DMS153 treated with DMSO at 0.1 percent for 48 hours (cell line): ENCODE results near the gene ZDHHC7.
A peak's percentile ranks its signal among the peaks of the same experiment; 100 is the strongest.
"Not testable (repeated sequence)": the region's sequence is repeated elsewhere in the genome, so short reads cannot be mapped to it uniquely, and the experiment has no call there.

ENCODE experiments used
- DNase-seq: peaks from one replicate; lab custom pipeline; 2025; ENCODE audit not compliant: unreplicated experiment; lab: John Stamatoyannopoulos, UW

ZDHHC7 gene

GRCh38 chr16:85045077-85045476, 33.7 kb upstream of the ZDHHC7 start:
- no peak for DNase-seq

GRCh38 chr16:85042606-85043005, 31.3 kb upstream of the ZDHHC7 start:
- DNase-seq, result no peak

- DNase-seq, result no peak
Measured at GRCh38 chr16:85042167-85042526, 30.8 kb upstream of the ZDHHC7 start.

DNA sequence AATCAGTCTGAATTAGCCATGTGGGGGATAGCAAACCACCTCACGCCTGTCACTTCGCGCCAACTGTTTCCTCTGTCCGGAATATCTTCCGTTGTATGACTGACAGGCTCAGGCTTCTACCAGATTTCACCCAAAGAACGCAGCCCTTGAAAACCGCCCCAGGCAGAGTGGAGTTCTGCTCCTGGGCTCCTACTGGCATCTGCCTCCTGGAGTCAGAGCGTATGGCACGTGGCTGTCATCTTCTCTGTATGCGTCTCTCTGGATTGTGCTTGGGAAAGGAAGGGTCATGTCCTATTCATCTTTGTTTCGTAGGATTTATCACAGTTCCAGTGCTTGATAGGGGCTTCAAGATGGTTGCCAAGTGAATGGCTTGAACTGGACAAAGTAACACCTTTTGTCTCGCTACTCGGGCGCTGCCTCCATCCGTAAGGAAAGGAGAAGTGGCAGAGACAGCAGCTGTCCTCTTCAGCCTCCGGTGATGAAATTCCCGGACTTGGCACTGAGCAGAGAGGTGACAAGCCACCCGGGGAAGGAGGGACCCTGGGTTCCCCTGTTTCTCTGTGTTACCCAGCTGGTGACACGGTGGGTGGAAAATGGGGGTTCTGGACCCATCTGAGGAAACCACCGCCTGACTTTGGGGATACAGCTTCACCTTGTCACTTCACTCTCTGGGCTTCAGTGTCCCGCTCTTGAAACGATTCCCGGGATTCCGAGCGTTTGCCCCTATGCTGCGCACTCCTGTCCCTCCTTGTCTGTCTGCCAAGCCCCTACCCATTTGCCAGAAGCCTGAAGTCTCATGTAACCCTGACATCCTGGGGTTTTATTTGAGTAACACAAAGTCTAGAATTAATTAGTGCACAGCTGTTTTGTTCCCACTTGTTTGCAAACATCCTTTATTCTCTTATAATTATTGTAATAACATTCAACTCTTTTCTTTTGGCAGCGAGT, 30.2 kb upstream of the ZDHHC7 start:
- DNase-seq, result peak; percentile 4

- no peak for DNase-seq
Measured at GRCh38 chr16:85040685-85041084, 29.4 kb upstream of the ZDHHC7 start.

DNA sequence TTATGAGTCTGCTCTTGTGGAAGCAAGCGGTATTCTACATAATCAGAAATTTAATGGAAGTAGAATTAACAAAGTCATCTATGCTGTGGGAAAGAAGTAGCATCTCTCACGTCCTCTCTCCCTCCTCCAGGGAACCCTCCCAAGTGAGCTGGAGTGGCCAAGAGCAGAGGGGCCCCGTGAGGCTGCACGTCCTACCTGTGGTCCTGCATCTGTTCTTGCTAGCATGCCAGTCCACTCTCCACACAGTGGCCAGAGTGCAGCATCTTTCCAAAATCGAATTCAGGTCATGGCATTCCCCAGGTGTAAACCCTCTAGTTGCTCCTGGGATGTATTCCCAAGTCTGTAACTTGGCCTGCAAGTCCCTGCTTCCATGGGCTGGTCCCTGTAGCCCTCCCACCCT, 26.4 kb upstream of the ZDHHC7 start:
- no peak for DNase-seq

DNA sequence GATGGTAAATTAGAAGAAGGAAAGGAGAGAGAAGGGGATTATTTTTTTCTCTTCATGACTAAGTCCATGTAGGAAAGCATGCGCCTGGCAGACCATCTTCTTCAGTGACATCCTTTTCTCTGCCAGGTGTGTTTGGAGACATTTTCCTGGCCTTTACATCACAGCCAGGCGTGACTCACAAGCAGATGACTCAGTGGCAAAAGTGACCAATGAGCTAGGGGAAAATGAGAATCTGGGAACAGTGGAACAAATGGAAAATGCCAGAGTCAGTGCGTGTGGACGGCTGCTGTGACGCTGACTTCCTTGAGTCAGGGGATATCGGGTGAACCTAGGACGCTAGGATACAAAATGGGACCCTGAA, 25.7 kb upstream of the ZDHHC7 start:
- no peak for DNase-seq

DNA sequence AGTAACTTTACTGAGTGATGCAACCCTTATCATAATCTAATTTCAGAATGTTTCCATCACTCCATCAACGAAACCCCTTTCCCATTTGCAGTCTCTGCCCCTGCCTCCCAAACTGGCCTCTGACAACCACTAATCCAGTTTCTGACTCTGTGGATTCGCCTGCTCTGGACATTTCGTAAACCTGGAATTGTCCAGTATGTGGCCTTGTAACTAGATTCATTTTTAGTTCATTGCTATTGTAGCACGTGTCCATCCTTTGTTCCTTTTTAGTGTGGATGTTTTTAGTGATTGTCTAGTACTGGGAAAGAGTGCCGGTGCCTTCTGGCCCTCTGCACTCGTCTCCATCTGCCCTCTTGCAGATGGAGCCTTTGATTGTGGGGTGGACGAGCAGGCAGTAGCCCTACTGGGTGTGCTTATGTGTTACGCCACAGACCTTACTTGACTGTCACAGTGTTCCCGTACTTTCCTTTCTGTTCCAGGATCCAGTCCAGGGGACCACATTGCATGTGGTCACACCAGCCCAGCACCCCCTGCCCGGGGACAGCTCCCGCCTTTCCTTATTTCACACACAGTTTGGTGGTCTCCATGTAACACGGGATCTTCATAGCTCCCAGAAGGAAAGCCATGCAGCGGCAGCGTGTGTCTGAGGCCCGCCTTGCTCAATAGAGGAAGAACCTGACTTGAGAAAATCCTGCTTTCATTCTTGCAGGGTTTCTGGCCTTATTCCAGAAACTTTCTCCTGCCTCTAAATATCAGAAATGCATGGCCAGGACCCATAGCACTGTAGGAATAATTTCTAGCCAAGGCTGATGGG, 25.1 kb upstream of the ZDHHC7 start:
- no peak for DNase-seq

GRCh38 chr16:85034591-85035433, 23.5 kb upstream of the ZDHHC7 start:
- no peak for DNase-seq

DNA sequence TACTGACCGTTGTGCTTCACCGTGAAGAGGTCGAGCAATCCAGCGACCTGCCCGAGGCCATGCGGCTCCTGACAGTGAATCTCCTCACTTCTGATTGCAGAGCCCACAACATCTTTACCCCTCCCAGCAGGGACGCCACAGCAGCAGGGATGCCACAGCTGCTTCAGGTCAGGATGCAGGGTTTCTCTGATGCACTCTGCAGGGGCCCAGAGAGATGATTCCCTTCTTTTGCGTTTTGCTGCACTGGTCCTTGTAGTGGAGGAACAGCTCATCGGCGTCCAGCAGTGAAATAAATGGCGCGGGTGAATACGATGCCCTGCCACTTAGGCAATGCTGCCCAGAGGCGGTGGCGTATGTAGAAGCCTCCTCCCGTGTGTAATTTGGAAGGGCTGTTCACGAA, 21.8 kb upstream of the ZDHHC7 start:
- DNase-seq, result no peak

DNA sequence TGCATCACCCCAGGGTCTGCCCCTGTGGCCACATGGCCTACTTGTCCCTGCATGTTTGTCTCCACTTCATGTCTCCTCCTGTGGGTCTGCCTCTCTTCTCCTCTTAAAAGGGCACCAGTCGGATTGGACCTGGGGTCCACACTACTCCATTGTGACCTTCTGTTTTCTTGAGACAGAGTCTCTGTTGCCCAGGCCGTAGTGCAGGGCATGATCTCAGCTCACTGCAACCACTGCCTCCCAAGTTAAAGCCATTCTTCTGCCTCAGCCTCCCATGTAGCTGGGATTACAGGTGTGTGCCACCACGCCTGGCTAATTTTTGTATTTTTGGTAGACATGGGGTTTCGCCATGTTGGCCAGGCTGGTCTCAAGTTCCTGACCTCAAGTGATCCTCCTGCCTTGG, 20.9 kb upstream of the ZDHHC7 start:
- not testable (repeated sequence) for DNase-seq

DNA sequence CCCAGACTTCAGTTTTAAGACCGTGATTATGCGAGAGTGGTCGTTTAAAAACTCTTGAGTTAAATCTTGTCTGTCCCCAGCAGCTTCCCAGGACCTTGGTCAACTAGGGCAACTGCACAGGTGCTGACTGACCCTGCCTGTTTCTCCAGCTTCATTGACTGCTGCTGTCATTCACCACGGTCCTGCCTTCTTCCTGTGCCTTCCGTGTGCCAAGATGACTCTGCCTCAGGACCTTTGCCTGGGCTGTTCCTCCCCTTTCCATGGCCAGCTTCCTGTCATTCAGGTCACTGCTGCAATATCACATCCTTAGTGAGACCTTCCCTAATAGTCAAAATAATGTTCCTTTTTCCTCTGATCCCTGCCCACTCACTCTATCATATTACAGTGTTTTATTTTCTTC, 20.1 kb upstream of the ZDHHC7 start:
- DNase-seq, result no peak

DNA sequence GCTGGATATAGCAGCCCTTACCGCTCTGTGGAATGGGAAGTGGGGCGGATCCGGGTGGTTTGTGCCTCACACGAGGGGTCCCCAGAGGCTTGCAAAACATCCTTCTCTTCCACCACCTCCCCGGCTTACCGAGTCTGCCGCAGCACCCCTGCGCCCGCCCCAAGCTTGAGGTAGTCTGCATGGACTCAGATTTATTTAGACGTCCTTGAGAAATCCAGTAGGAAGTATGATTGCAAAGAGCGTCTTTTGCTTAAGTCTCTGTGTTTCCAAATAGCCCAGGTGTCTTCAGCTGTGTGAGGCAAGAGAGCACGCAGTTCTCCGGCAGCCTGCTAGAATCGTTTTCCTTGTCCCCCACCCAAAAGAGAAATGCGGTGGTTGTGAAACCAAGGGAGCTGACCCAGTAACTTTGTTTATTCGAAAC, 18.7 kb upstream of the ZDHHC7 start:
- DNase-seq, result no peak

- no peak for DNase-seq
Measured at GRCh38 chr16:85029408-85029784, 18.1 kb upstream of the ZDHHC7 start.

DNA sequence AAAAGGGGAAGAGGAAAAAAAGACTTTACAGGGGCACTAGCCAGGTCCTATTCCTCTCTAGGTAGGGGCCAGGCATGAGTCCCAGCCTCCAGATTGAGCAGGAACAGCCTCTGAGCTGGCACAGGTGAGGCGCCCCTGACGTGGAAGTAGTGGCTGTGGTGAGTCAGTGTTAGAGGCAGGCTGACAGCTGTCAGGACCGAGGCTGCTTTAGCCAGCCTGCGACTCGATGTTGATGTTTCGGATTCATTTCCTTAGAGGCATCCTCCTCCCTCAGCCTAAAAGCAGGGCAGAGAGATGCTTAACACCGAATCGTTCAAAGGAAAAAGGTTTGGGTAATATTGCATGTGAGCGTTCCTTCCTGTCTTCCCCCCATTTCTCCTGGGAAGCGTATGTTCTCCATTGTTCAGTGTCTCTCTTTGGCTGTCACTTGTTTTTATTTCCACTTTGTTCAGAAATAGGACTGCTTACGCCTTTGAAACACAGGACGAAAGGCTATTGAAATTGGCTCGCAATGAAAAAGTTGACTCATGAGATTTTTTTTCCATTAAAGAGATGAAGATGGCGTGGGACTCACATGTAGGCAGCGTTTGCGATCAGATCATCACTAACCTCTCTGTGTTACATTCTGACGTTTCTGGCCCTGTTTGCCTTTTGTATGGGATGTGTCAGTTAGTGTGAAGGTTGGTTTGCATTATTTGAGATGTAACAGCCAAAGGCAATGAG, 17.5 kb upstream of the ZDHHC7 start:
- DNase-seq, result peak; percentile 36

DNA sequence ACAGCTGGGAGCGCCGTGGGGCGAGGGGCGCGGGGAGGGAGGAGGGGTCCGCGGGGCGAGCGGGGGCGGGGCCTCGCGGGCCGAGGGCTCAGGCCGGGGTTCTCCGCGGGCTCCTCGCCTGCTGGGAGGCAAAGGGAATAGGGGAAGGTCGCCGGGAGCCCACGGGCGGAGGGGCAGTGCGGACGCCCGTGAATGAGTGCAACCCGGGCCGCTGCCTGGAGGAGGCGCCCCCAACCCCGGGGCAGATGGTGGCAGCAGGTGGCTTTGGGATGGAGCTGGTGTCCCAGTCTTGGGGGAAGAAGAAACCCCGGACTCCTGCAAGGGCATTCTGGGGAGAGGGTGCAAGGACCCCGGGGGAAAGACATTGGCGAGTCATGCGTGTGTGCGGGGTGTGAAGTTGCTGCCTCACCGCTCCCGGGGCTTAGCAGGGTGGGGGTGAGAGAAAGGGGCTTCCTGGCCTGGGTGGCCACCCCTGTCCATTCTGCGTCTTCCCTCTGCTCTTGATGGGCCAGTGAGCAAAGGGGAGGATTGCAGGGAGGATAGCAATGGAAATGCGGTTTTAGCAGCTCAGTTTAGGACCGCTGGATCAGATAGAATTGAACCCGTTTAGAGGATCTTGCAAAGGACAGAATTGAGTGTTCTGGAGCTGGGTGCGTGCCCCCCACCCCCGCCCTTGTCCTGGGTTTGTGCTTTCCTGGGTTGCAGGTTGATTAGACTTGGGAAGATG, 16.8 kb upstream of the ZDHHC7 start:
- no peak for DNase-seq

- DNase-seq, result peak; percentile 76
Measured at GRCh38 chr16:85027349-85027957, 16.1 kb upstream of the ZDHHC7 start, which contains the start of gene KIAA0513. KIAA0513 (plus strand) TSS chr16:85027795; CDS start chr16:85067072, 39,277 bp downstream.

DNA sequence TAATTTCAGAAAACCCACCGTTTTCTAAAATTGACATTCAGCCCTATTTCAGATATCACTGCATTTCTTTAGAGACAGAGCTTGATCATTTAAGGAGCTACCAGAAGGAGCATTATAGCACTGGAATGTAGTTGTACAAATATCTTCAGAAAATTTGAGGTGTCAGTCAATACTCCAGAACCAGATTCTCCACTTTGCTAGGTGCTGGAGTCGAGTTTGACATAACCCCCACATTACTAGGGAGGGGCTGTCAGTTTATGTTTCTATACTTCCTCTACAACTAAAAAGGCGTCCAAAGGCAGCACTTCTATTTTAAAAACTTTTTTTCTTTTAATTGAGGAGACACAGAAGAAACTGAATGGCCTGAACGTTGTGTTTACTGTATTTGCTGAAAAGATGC, 15.4 kb upstream of the ZDHHC7 start:
- no peak for DNase-seq
